Keratinocyte (primary cell): ENCODE measurements around the gene RRP12. TPM values are rescaled to one million over a fixed set of nuclear protein-coding genes. Genes with fewer than 3 reads are reported as not detected.

ENCODE experiments used
- DNase-seq: peaks from one replicate; pipeline ENCODE4 v3.0.0-alpha.2; 2011; ENCODE audit warnings: low read depth, missing footprints, low spot score
- FAIRE-seq: peaks from 2 replicates; lab custom pipeline; 2011; peaks lifted over from hg19 to GRCh38; lab: Jason Lieb, UNC
- H2AFZ ChIP-seq: 2 replicates; pipeline ENCODE4 v1.6.0; 2012; ENCODE audit warnings: low read length, control low read depth, inconsistent platforms; ENCODE audit not compliant: control insufficient read depth
- H3K27ac ChIP-seq: 2 replicates; pipeline ENCODE4 v1.5.1; 2011; ENCODE audit warnings: low read length; ENCODE audit not compliant: control insufficient read depth, insufficient read depth
- H3K27me3 ChIP-seq: 3 replicates; pipeline ENCODE4 v1.6.0; 2011; ENCODE audit warnings: low read length; ENCODE audit not compliant: control insufficient read depth, insufficient read depth; ENCODE audit errors: extremely low read depth
- H3K36me3 ChIP-seq, 2 experiments: 2 replicates in 1 of 2; 3 replicates in 1 of 2; pipeline ENCODE4 v1.5.1; 2011; ENCODE audit warnings: low read length in 2 of 2, mild to moderate bottlenecking in 1 of 2; ENCODE audit not compliant: control insufficient read depth in 2 of 2, insufficient read depth in 2 of 2; ENCODE audit errors: extremely low read depth in 1 of 2
- H3K4me1 ChIP-seq: 3 replicates; pipeline ENCODE4 v1.5.1; 2011; ENCODE audit warnings: low read length; ENCODE audit not compliant: control insufficient read depth, insufficient read depth; ENCODE audit errors: extremely low read depth
- H3K4me2 ChIP-seq: 3 replicates; pipeline ENCODE4 v1.6.0; 2011; ENCODE audit warnings: low read depth, low read length; ENCODE audit not compliant: control insufficient read depth, insufficient read depth; ENCODE audit errors: extremely low read depth
- H3K4me3 ChIP-seq, 3 experiments: fragments of 200-600 bp in 1 of 3; sonication (generic) in 1 of 3; 2 replicates in 2 of 3; 3 replicates in 1 of 3; pipeline ENCODE4 v1.5.1; 2011 to 2016; ENCODE audit warnings: low read length in 3 of 3, mild to moderate bottlenecking in 3 of 3, control low read depth in 2 of 3, inconsistent platforms in 1 of 3, low read depth in 1 of 3, mixed read lengths in 1 of 3, mixed run types in 1 of 3, moderate library complexity in 1 of 3; ENCODE audit not compliant: control insufficient read depth in 2 of 3, insufficient read depth in 2 of 3; ENCODE audit errors: extremely low read depth in 1 of 3
- H3K79me2 ChIP-seq: 2 replicates; pipeline ENCODE4 v1.6.0; 2012; ENCODE audit warnings: low read length; ENCODE audit not compliant: control insufficient read depth, insufficient read depth
- H3K9ac ChIP-seq: 3 replicates; pipeline ENCODE4 v1.6.0; 2011; ENCODE audit warnings: low read length; ENCODE audit not compliant: control insufficient read depth, insufficient read depth; ENCODE audit errors: extremely low read depth
- H3K9me1 ChIP-seq: 3 replicates; pipeline ENCODE4 v1.6.0; 2011; ENCODE audit warnings: low read length; ENCODE audit not compliant: control insufficient read depth, insufficient read depth; ENCODE audit errors: extremely low read depth
- H3K9me3 ChIP-seq: 2 replicates; pipeline ENCODE4 v1.5.1; 2012; ENCODE audit warnings: low read depth, low read length; ENCODE audit not compliant: control insufficient read depth
- H4K20me1 ChIP-seq: 3 replicates; pipeline ENCODE4 v1.6.0; 2011; ENCODE audit warnings: low read length; ENCODE audit not compliant: control insufficient read depth, insufficient read depth; ENCODE audit errors: extremely low read depth
- CTCF ChIP-seq, 3 experiments: IDR thresholded peaks in 1 of 3; conservative IDR thresholded peaks in 1 of 3; optimal IDR thresholded peaks in 1 of 3; 2 replicates in 2 of 3; 3 replicates in 1 of 3; pipeline versions ENCODE3 to v1.5.1; 2011; ENCODE audit warnings: low read length in 3 of 3, mild to moderate bottlenecking in 3 of 3, moderate library complexity in 2 of 3, control low read depth in 1 of 3, inconsistent platforms in 1 of 3; ENCODE audit not compliant: insufficient read depth in 2 of 3; ENCODE audit errors: extremely low read depth in 1 of 3
- EZH2 ChIP-seq: IDR thresholded peaks from one replicate; pipeline ENCODE4 v1.6.1; 2012; ENCODE audit warnings: inconsistent platforms, mild to moderate bottlenecking, low read length, moderate library complexity
- dilution Hi-C: fragments of 300-500 bp; cut with MboI; formaldehyde crosslinking; loops from one replicate; pipeline ENCODE4 v1.7.0; 2020; ENCODE audit warnings: low sequenced_read_pairs; ENCODE audit not compliant: extremely low pct_ligation_motif_present
- polyA plus RNA-seq, 5 experiments: library from polyadenylated mRNA; depleted of rRNA in 3 of 5; stranded (reverse) in 3 of 5; stranded (forward) in 1 of 5; unstranded in 1 of 5; fragments of >200 nt; gene quantifications; 1 replicate in 1 of 5; 2 replicates in 3 of 5; 3 replicates in 1 of 5; pipeline versions ENCODE4 v1.2.1 to v1.2.3, GENCODE V29; 2011 to 2012; ENCODE audit warnings: missing spikeins in 2 of 5, low read depth in 1 of 5, low replicate concordance in 1 of 5
- small RNA-seq, 3 experiments: library from RNA; depleted of rRNA; stranded (forward); fragments of <200 nt; gene quantifications; one replicate each; pipeline ENCODE3, GENCODE V24; 2012; ENCODE audit warnings: low read depth in 3 of 3, low replicate concordance in 1 of 3; ENCODE audit not compliant: insufficient read length in 3 of 3

Gene RRP12
- polyA plus RNA-seq, 1 donor (not counting 4 experiments of a cell fraction or from before 2014, with no cell fraction given), result 14.8 TPM

- no peak overlapping the region for H3K4me3 ChIP-seq
- no peak overlapping the region for H3K4me2 ChIP-seq
- no peak for DNase-seq
- no peaks in the 10 kb centered on the region for H3K27me3 ChIP-seq
- H3K9me3 ChIP-seq, result no peaks in the 10 kb centered on the region
- H3K9me1 ChIP-seq, result no peaks in the 10 kb centered on the region
- H4K20me1 ChIP-seq, result no peaks in the 10 kb centered on the region
- H2AFZ ChIP-seq, result no peak overlapping the region
- no peak overlapping the region for H3K9ac ChIP-seq
- H3K36me3 ChIP-seq, result no peaks in the 10 kb centered on the region
- TF ChIP-seq CTCF (optimal IDR thresholded peaks at IDR 0.05 in 1 of 3, IDR thresholded peaks at IDR 0.05 in 1 of 3, conservative IDR thresholded peaks at IDR 0.05 in 1 of 3; ENCODE audit: extremely low read depth in 1 of 3, insufficient read depth in 2 of 3, low read length in 3 of 3) (no peak), EZH2 (no peak)
- H3K4me1 ChIP-seq, result no peaks in the 10 kb centered on the region
- FAIRE-seq, result no peak
- dilution Hi-C loops, result no loop called here
- no peak overlapping the region for H3K27ac ChIP-seq
- no peaks in the 10 kb centered on the region for H3K79me2 ChIP-seq
These were observed 93.0 kb downstream of the RRP12 start for GRCh38 chr10:97307866-97308780.

- no peak overlapping the region for H3K27ac ChIP-seq
- FAIRE-seq (no peak), DNase-seq (no peak)
- no peaks in the 10 kb centered on the region for H3K4me1 ChIP-seq
- H3K27me3 ChIP-seq, result no peaks in the 10 kb centered on the region
- H3K4me3 ChIP-seq, result no peak overlapping the region
- H4K20me1 ChIP-seq, result no peaks in the 10 kb centered on the region
- no peak overlapping the region for H3K9ac ChIP-seq
- H3K36me3 ChIP-seq, result no peaks in the 10 kb centered on the region
- dilution Hi-C loops, result no loop called here
- TF ChIP-seq CTCF (optimal IDR thresholded peaks at IDR 0.05 in 1 of 3, IDR thresholded peaks at IDR 0.05 in 1 of 3, conservative IDR thresholded peaks at IDR 0.05 in 1 of 3; ENCODE audit: extremely low read depth in 1 of 3, insufficient read depth in 2 of 3, low read length in 3 of 3) (no peak), EZH2 (no peak)
- H3K4me2 ChIP-seq, result no peak overlapping the region
- H3K9me1 ChIP-seq, result no peaks in the 10 kb centered on the region
- H3K79me2 ChIP-seq, result no peaks in the 10 kb centered on the region
- no peaks in the 10 kb centered on the region for H3K9me3 ChIP-seq
- H2AFZ ChIP-seq, result no peak overlapping the region
These were observed 93.7 kb downstream of the RRP12 start for GRCh38 chr10:97307441-97307840.

Small RNAs within 50 kb of the gene (small RNA-seq; reads per million reads assigned to genes)
- gene RF00019, result 0 reads per million in 3 experiments

Other genes with a start within 250 kb of the RRP12 start
- 0.01 TPM in 1 of 3 replicates, not detected in the others for gene SLIT1, start 215.4 kb downstream of the RRP12 start, polyA plus RNA-seq
- 2.9 to 7.5 TPM (median 5.0 TPM) in 3 replicates for gene ARHGAP19, start 108.7 kb downstream of the RRP12 start, polyA plus RNA-seq
- 0.34 to 0.79 TPM (median 0.50 TPM) in 3 replicates for gene FRAT1, start 82.1 kb downstream of the RRP12 start, polyA plus RNA-seq
- 3.8 to 5.5 TPM (median 5.0 TPM) in 3 replicates for gene FRAT2, start 66.6 kb downstream of the RRP12 start, polyA plus RNA-seq
- gene PGAM1, start 24.9 kb upstream of the RRP12 start, polyA plus RNA-seq, result 602 to 706 TPM (median 624 TPM) in 3 replicates
- 40.9 to 45.7 TPM (median 42.9 TPM) in 3 replicates for gene EXOSC1, start 44.7 kb upstream of the RRP12 start, polyA plus RNA-seq
- gene ZDHHC16, start 44.8 kb upstream of the RRP12 start, polyA plus RNA-seq, result 63.3 to 77.6 TPM (median 67.8 TPM) in 3 replicates
- 72.5 to 74.8 TPM (median 74.4 TPM) in 3 replicates for gene MMS19, start 97.1 kb upstream of the RRP12 start, polyA plus RNA-seq
- 12.0 to 20.5 TPM (median 19.3 TPM) in 3 replicates for gene UBTD1, start 97.6 kb upstream of the RRP12 start, polyA plus RNA-seq
- gene ANKRD2, start 171.4 kb upstream of the RRP12 start, polyA plus RNA-seq, result 0.18 to 0.67 TPM (median 0.38 TPM) in 3 replicates
- gene HOGA1, start 183.0 kb upstream of the RRP12 start, polyA plus RNA-seq, result 0.49 to 1.0 TPM (median 0.89 TPM) in 3 replicates
- gene C10orf62, start 188.4 kb upstream of the RRP12 start, polyA plus RNA-seq, result 0.06 to 0.08 TPM in 2 of 3 replicates, not detected in the other
- 9.1 to 12.6 TPM (median 10.3 TPM) in 3 replicates for gene MORN4, start 232.2 kb upstream of the RRP12 start, polyA plus RNA-seq
- gene PI4K2A, start 239.3 kb upstream of the RRP12 start, polyA plus RNA-seq, result 51.3 to 73.3 TPM (median 63.8 TPM) in 3 replicates